Esophagus muscularis mucosa (tissue), 4 donors: ENCODE measurements around the gene RIPOR2. TPM values are rescaled to one million over a fixed set of nuclear protein-coding genes. Genes with fewer than 3 reads are reported as not detected.

Source experiments
- DNase-seq: peaks from one replicate; pipeline ENCODE4 v3.0.0-alpha.2; 2017; ENCODE audit errors: extremely low spot score
- H3K27ac ChIP-seq, 4 donors: fragments of 200-600 bp; sonication (generic); replicated peaks in 1 of 4; 1 replicate in 3 of 4; 2 replicates in 1 of 4; pipeline ENCODE4 v1.5.1; 2016 to 2019; ENCODE audit warnings: mild to moderate bottlenecking in 1 of 4
- H3K27me3 ChIP-seq, 4 donors: fragments of 200-600 bp; sonication (generic); one replicate each; pipeline versions ENCODE4 v1.5.1 to v1.6.0; 2016 to 2019
- H3K36me3 ChIP-seq, 4 donors: fragments of 200-600 bp; sonication (generic); one replicate each; pipeline ENCODE4 v1.5.1; 2016 to 2019
- H3K4me1 ChIP-seq, 4 donors: fragments of 200-600 bp; sonication (generic); one replicate each; pipeline ENCODE4 v1.5.1; 2016 to 2019
- H3K4me3 ChIP-seq, 4 donors: fragments of 200-600 bp; sonication (generic); 1 replicate in 2 of 4; 2 replicates in 2 of 4; pipeline ENCODE4 v1.5.1; 2016 to 2019; ENCODE audit warnings: mild to moderate bottlenecking in 4 of 4, moderate library complexity in 1 of 4
- H3K9me3 ChIP-seq, 4 donors: fragments of 200-600 bp; sonication (generic); 1 replicate in 3 of 4; 2 replicates in 1 of 4; pipeline ENCODE4 v1.5.1; 2016 to 2019
- EP300 ChIP-seq: sonication (generic); formaldehyde crosslinking; IDR thresholded peaks from one replicate; pipeline ENCODE4 v1.6.1; 2017; ENCODE audit warnings: antibody characterized with exemption
- POLR2A ChIP-seq: fragments of 450-650 bp; IDR thresholded peaks from one replicate; pipeline ENCODE4 v1.6.1; 2017; ENCODE audit warnings: antibody characterized with exemption, moderate library complexity, mild to moderate bottlenecking, low read depth
- POLR2AphosphoS5 ChIP-seq, 2 donors: sonication (generic); formaldehyde crosslinking; IDR thresholded peaks; one replicate each; pipeline ENCODE4 v1.6.1; 2017; ENCODE audit warnings: antibody characterized with exemption in 2 of 2
- whole genome bisulfite sequencing: methylation state at CpG from one replicate; pipeline ENCODE4 v1.1.5; 2018; 5-methylcytosine and 5-hydroxymethylcytosine counted together
- intact Hi-C: fragments of 100-400 bp; cut with DNase I; formaldehyde crosslinking; loops from one replicate; pipeline ENCODE4 v1.15.1; 2023
- total RNA-seq, 4 donors: library from RNA; depleted of rRNA; stranded (reverse); fragments of >200 nt; gene quantifications; one replicate each; pipeline versions ENCODE4 v1.1.0 to v1.2.1, GENCODE V29; 2016
- TF ChIP-seq, protein P1 (sequence below), 3 experiments: fragments of 200-600 bp in 2 of 3; fragments of 450-650 bp in 1 of 3; sonication (generic) in 2 of 3; IDR thresholded peaks; one replicate each; pipeline ENCODE4 v1.5.1; 2017 to 2019; ENCODE audit warnings: antibody characterized with exemption in 3 of 3, mild to moderate bottlenecking in 2 of 3, moderate library complexity in 1 of 3

Gene RIPOR2
- total RNA-seq, 4 donors from 2014 or later: 2.6 to 14.4 (median 5.1) TPM

- no peak for DNase-seq
- WGBS: 90% methylated on average over 6 of the region's 6 CpGs
- intact Hi-C loops: no loop called here
- Histone ChIP-seq H3K36me3 (peaks cover 0 to 21% (median 0%) of the 10 kb centered on the region in 4 donors), H3K27ac (no peak overlapping the region), H3K9me3 (no peaks in the 10 kb centered on the region), H3K27me3 (no peaks in the 10 kb centered on the region), H3K4me3 (no peak overlapping the region), H3K4me1 (no peaks in the 10 kb centered on the region)
- no peak for TF ChIP-seq EP300
- TF ChIP-seq, protein P1, sequence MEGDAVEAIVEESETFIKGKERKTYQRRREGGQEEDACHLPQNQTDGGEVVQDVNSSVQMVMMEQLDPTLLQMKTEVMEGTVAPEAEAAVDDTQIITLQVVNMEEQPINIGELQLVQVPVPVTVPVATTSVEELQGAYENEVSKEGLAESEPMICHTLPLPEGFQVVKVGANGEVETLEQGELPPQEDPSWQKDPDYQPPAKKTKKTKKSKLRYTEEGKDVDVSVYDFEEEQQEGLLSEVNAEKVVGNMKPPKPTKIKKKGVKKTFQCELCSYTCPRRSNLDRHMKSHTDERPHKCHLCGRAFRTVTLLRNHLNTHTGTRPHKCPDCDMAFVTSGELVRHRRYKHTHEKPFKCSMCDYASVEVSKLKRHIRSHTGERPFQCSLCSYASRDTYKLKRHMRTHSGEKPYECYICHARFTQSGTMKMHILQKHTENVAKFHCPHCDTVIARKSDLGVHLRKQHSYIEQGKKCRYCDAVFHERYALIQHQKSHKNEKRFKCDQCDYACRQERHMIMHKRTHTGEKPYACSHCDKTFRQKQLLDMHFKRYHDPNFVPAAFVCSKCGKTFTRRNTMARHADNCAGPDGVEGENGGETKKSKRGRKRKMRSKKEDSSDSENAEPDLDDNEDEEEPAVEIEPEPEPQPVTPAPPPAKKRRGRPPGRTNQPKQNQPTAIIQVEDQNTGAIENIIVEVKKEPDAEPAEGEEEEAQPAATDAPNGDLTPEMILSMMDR (IDR thresholded peaks at IDR 0.05): no peak
- no peak for TF ChIP-seq POLR2AphosphoS5 (IDR thresholded peaks at IDR 0.05)
These were observed 113.1 kb downstream of the RIPOR2 start for GRCh38 chr6:24822696-24823095.

DNA sequence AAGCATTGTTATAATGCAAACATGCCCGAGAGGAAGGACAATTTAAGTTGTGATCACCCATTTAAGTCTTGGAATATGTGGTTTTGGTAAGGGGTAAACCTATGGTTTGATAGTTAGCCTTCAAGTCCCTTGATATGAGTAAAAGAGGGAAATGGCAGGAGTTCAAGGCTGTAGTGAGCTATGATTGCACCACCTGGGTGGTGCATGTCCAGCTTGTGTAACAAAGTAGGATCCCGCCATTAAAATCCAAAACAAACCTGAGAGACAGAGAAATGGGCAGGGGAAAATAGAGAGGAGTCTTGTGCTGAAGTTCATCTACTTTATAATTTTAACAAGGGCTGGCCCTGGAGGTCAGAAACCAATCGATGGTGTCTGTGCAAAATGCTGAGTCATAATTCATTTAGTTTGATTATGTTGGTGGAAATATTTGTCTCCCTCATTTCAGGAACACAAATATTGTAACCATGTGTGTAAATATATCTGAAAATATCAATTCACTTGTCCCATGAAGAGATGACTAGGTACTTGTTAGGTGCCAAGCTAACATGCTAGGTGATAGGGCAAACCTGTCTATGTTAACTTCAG lies 113.8 kb downstream of the RIPOR2 start:
- no peak overlapping the region for H3K27ac ChIP-seq
- DNase-seq: no peak
- WGBS: 94% methylated on average over 3 of the region's 3 CpGs
- no peak overlapping the region for H3K4me3 ChIP-seq
- H3K27me3 ChIP-seq: no peaks in the 10 kb centered on the region
- no peaks in the 10 kb centered on the region for H3K4me1 ChIP-seq
- TF ChIP-seq, protein P1 (IDR thresholded peaks at IDR 0.05): no peak
- TF ChIP-seq POLR2AphosphoS5 (IDR thresholded peaks at IDR 0.05): no peak
- no peak for TF ChIP-seq EP300
- no peak for TF ChIP-seq POLR2A
- H3K9me3 ChIP-seq: no peaks in the 10 kb centered on the region
- H3K36me3 ChIP-seq: peaks cover 0 to 14% (median 0%) of the 10 kb centered on the region in 4 donors
- intact Hi-C loops: no loop called here

- 86% methylated on average over 2 of the region's 2 CpGs for WGBS
- Histone ChIP-seq H3K4me1 (no peaks in the 10 kb centered on the region), H3K9me3 (no peaks in the 10 kb centered on the region), H3K4me3 (no peak overlapping the region), H3K27ac (no peak overlapping the region), H3K27me3 (no peaks in the 10 kb centered on the region), H3K36me3 (peaks cover 0 to 11% (median 0%) of the 10 kb centered on the region in 4 donors)
- intact Hi-C loops: no loop called here
- DNase-seq: no peak
- no peak for TF ChIP-seq POLR2A
These were observed 117.4 kb downstream of the RIPOR2 start for GRCh38 chr6:24818346-24818745.

GRCh38 chr6:24809728-24810127 lies 126.0 kb downstream of the RIPOR2 start:
- no peaks in the 10 kb centered on the region for H3K9me3 ChIP-seq
- DNase-seq: no peak
- intact Hi-C loops: no loop called here
- no peak overlapping the region for H3K27ac ChIP-seq
- 82% methylated on average over 3 of the region's 3 CpGs for WGBS
- H3K36me3 ChIP-seq: peaks cover 0 to 22% (median 1%) of the 10 kb centered on the region in 4 donors
- TF ChIP-seq POLR2A (no peak), POLR2AphosphoS5 (IDR thresholded peaks at IDR 0.05) (no peak), EP300 (no peak)
- TF ChIP-seq, protein P1 (IDR thresholded peaks at IDR 0.05): no peak
- H3K27me3 ChIP-seq: no peaks in the 10 kb centered on the region
- H3K4me3 ChIP-seq: no peak overlapping the region
- H3K4me1 ChIP-seq: no peaks in the 10 kb centered on the region

DNA sequence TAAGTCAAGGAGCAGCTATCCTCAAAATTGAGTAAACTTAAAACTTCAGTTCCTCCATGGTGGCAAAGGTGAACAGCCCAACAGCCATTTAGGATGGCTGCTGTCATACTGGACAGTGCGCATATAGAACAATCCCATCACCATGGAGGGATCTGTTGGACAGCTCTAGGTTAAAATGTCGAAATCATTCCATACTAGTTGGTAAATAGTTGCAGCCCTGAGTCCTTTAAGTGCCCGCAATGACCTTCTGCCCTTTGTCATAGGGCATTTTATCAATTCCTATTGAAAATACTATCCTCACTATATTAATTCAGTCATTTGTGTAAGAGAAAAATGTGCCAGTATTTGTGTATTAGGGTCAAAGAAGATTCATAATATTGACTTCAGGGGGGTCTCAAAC lies 128.2 kb downstream of the RIPOR2 start:
- Histone ChIP-seq H3K27ac (no peak overlapping the region), H3K4me3 (no peak overlapping the region), H3K27me3 (no peaks in the 10 kb centered on the region), H3K4me1 (no peaks in the 10 kb centered on the region), H3K36me3 (peaks cover 0 to 22% (median 1%) of the 10 kb centered on the region in 4 donors), H3K9me3 (no peaks in the 10 kb centered on the region)
- WGBS: 97% methylated on average over 3 of the region's 3 CpGs
- no peak for TF ChIP-seq POLR2A
- TF ChIP-seq, protein P1 (IDR thresholded peaks at IDR 0.05): no peak
- no peak for TF ChIP-seq EP300
- TF ChIP-seq POLR2AphosphoS5 (IDR thresholded peaks at IDR 0.05): no peak
- no peak for DNase-seq
- intact Hi-C loops: no loop called here
